GM12875 (cell line): ENCODE results near the gene ZSWIM1.

ENCODE experiments used
- H3K4me3 ChIP-seq: one replicate; pipeline ENCODE4 v1.5.1; 2011; ENCODE audit warnings: low read depth, low read length, control low read depth
- CTCF ChIP-seq: IDR thresholded peaks from 2 replicates; pipeline ENCODE4 v1.5.1; 2011; ENCODE audit warnings: low read depth, mild to moderate bottlenecking, control low read depth, inconsistent platforms, low read length, moderate library complexity, borderline replicate concordance; ENCODE audit not compliant: insufficient read depth

The ZSWIM1 gene

GRCh38 chr20:45890077-45890984 lies 9.3 kb downstream of the ZSWIM1 start:
- TF ChIP-seq CTCF = peak; percentile 47; the same call in 1 of the 2 replicates

DNA sequence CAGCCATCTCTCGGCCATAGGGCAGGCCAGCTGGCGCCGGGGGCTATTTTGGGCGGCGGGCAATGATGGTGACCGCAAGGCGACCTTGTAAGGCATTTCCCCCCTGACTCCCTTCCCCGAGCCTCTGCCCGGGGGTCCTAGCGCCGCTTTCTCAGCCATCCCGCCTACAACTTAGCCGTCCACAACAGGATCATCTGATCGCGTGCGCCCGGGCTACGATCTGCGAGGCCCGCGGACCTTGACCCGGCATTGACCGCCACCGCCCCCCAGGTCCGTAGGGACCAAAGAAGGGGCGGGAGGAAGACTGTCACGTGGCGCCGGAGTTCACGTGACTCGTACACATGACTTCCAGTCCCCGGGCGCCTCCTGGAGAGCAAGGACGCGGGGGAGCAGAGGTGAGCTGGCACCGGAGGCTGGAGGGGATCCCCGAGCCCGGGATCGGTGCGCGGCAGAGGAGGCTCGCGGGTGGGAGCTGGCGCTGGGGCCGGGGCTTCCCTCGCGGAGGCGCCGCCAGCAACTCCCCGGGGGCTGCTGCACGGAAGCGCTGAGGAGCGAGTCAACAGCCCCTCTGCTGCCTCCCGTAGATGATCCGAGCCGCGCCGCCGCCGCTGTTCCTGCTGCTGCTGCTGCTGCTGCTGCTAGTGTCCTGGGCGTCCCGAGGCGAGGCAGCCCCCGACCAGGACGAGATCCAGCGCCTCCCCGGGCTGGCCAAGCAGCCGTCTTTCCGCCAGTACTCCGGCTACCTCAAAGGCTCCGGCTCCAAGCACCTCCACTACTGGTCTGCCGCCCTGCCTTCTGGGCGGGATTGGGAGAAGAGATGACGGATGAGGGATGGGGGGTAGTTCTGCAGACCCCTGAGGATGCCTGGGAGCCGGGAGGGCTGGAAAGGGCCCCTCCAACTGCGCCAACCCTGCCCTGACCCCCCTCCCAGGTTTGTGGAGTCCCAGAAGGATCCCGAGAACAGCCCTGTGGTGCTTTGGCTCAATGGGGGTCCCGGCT lies 10.3 kb downstream of the ZSWIM1 start, which contains the start of the genes CTSA and NEURL2:
Gene CTSA (plus strand): TSS at position 351 of the 999 bp plus-strand sequence. CDS start 234 bp downstream, at position 585.
Gene NEURL2 (minus strand): TSS at position 224 of the 999 bp plus-strand sequence. CDS start 217 bp downstream, at position 7.
- no peak for TF ChIP-seq CTCF
- H3K4me3 ChIP-seq = peak within 1 kb of the TSS; percentile 84

More at GRCh38 chr20:45890077-45890984, 9.3 kb downstream of the ZSWIM1 start:
- H3K4me3 ChIP-seq = peak overlapping the region; percentile 84

- peak overlapping the region; percentile 84 for H3K4me3 ChIP-seq
- TF ChIP-seq CTCF = 0 out of 2 replicates have a peak, but pooled peaks have one; percentile 1
Observed at GRCh38 chr20:45892049-45892825, 11.2 kb downstream of the ZSWIM1 start.

DNA sequence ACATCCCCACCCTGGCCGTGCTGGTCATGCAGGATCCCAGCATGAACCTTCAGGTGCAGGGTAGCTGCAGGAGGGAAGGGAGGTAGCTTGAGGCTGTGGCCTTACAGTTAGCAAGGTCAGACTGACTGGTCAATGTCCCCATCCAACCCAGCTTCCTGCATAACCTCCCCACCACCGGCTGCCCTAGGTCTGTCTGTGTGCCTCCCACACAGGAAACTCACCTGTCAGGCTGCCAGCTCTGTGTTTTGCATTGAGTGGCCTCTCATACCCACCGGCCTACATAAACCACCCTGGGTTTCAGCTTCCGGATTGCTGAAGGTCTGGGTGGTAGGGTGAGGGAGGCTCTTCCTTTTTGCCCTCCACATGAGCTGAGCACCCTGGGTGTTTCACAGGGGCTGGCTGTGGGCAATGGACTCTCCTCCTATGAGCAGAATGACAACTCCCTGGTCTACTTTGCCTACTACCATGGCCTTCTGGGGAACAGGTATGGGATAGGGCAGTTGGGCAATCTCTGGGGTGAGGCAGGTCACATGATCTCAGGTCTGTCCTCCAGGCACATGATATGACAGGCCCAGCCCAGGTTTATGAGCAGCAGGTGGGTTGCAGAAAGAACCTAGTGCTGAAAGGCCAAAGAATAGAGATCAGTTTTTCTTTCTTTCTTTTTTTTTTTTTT lies 11.9 kb downstream of the ZSWIM1 start:
- H3K4me3 ChIP-seq = no peak overlapping the region
- no peak for TF ChIP-seq CTCF

DNA sequence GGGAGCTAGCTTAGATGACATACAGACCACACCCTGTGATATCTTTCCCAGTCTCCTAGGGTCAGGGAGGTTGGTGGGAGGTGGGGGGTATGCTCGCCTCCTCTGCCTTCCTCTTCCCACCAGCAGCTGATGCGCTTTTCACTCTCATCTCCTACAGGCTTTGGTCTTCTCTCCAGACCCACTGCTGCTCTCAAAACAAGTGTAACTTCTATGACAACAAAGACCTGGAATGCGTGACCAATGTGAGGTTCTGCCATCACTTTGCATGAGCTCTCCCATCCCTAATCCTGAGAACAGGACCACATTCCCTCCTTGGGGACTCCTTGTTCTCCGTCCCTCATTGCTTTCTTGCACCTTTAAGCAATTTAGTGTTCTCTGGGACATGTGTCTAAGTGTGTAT lies 12.8 kb downstream of the ZSWIM1 start:
- no peak for TF ChIP-seq CTCF
- no peak overlapping the region for H3K4me3 ChIP-seq

DNA sequence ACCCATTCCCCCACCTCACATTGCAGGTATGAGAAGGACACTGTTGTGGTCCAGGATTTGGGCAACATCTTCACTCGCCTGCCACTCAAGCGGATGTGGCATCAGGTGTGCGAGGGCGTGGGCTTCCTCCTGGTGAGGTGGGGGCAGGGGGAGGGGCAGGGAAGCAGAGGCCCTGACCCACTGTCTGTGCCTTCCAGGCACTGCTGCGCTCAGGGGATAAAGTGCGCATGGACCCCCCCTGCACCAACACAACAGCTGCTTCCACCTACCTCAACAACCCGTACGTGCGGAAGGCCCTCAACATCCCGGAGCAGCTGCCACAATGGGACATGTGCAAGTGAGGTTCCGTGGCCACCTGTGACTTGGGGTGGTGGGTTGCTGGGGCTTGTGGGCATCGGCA lies 13.8 kb downstream of the ZSWIM1 start:
- H3K4me3 ChIP-seq = no peak overlapping the region
- TF ChIP-seq CTCF = no peak
